Measurements from ENCODE around the gene SMCO4. TPM values are rescaled to one million over a fixed set of nuclear protein-coding genes. Genes with fewer than 3 reads are reported as not detected.
"Not testable (repeated sequence)": the region's sequence is repeated elsewhere in the genome, so short reads cannot be mapped to it uniquely, and the experiment has no call there.

The SMCO4 gene
- total RNA-seq, 1 donor from 2014 or later = 43.4 TPM

DNA sequence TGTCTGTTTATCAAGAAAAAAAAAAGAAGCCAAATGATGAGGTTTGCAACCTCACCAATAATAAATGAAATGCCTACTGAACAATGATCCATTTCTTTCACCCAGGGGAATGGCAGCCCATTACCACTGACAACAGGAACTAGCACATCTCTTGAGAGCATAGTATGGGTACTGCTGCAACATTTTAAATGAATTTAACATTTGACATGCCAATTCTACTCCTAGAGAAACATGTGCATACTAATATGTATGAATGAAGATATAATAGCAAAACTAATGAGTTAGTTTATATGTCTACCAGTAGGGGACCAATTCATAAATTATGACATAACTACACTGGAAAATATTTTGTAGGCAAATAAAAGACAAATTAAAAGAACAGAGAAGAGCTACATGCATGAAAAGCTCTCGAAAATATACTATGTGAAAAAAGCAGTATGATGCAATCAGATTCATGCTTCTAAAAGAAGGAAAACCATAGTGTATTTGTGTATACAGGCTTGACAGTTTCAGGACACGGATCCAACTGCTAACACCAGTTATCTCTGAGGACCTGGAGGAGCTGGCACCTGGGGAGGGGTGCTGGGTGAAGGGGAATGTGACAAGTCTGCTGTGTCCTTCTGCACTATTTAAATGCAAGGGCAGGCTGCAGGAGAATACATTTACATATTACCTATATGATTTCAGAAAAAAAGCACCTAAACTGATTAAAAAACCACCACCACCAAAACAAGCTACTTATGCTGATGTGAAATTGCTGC, 6.9 kb downstream of the SMCO4 start:
- ATAC-seq (ENCODE audit: poor library complexity) (peak; percentile 84), DNase-seq (peak; percentile 70)
- intact Hi-C loops (cut with DNase I) = no loop called here

GRCh38 chr11:93535578-93535977, 7.6 kb downstream of the SMCO4 start:
- ATAC-seq (ENCODE audit: poor library complexity); DNase-seq; intact Hi-C loops (cut with DNase I): not testable (repeated sequence)

DNA sequence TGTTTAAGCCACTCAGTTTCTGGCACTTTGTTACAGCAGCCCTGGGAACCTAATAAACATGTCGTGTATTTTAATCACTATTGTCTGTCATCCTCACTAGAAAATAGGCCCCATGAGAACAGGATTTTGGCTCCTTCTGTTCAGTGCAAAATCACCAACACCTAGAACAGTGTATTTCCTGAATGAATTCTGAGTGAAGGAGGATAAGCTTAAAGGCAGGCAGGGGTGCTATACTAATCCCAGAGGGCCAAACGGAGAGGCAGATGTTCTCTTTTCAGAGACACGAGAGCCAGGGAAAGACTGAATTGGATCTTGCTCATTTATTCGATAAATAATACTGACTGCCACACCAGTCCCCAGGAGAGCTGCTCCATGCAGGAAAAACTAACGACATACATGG, 10.4 kb downstream of the SMCO4 start:
- ATAC-seq (ENCODE audit: poor library complexity) (no peak), DNase-seq (no peak)
- intact Hi-C loops (cut with DNase I) = no loop called here

DNA sequence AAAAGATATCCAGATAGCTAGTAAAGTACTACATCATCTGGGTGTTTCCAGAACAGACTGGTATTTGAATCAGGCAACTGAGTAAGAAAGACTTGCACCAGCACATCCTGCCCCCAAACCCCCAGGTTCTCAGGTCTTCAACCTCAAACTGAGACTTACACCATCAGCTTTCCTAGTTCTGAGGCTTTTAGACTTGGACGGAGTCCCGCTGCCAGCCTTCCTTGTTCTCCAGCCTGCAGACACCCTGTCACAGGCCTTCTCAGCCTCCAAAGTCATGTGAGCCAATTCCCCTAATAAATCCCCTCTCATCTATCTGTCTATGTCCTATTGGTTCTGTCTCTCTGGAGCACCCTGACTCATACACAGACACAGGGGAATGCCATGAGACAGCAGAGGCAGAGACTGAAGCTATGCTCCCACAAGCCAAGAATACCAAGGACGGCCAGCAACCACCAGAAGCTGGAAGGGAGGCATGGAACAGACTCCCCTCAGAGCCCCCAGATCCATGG, 10.9 kb downstream of the SMCO4 start:
- ATAC-seq (ENCODE audit: poor library complexity) (no peak), DNase-seq (no peak)
- intact Hi-C loops (cut with DNase I) = no loop called here

GRCh38 chr11:93530468-93530826, 12.7 kb downstream of the SMCO4 start:
- intact Hi-C loops (cut with DNase I) = no loop called here
- DNase-seq = no peak
- no peak for ATAC-seq (ENCODE audit: poor library complexity)

DNA sequence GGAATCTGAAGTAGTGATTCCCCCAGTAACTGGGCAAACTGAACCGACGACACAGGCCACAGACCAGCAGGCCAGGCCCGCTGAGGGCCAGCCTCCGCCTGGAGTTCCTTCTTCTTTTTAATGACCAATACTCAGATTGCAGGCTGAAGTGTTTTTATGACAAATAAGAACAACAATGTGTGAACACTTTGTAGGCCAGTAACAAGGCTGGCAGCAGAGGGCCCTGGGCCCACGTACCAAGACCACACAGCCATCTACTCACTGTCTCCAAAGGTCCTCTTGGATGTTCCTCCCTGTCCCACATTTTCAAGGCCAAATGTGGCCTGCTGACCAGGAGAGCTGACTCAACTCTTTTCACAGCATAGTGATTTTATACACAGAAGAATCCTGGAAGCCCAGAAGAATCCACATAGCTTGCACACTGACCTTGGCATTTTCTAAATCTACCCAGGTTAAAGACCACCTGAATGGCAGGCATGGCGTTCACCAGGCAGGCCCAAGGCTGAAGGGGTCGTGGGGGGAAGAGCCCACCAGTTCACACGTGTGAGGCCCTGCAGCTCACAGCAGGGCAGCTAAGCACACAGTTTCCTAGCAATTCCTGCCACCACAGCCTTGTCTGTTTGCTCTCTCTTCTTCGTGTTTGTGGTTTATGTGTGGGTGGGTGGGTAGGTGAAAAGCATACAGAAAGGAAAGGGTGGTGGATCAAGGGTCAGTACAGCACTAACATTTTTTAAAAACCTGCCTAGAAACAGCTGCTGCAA, 13.3 kb downstream of the SMCO4 start:
- ATAC-seq (ENCODE audit: poor library complexity) (peak; percentile 19), DNase-seq (peak; percentile 59)
- intact Hi-C loops (cut with DNase I) = no loop called here

DNA sequence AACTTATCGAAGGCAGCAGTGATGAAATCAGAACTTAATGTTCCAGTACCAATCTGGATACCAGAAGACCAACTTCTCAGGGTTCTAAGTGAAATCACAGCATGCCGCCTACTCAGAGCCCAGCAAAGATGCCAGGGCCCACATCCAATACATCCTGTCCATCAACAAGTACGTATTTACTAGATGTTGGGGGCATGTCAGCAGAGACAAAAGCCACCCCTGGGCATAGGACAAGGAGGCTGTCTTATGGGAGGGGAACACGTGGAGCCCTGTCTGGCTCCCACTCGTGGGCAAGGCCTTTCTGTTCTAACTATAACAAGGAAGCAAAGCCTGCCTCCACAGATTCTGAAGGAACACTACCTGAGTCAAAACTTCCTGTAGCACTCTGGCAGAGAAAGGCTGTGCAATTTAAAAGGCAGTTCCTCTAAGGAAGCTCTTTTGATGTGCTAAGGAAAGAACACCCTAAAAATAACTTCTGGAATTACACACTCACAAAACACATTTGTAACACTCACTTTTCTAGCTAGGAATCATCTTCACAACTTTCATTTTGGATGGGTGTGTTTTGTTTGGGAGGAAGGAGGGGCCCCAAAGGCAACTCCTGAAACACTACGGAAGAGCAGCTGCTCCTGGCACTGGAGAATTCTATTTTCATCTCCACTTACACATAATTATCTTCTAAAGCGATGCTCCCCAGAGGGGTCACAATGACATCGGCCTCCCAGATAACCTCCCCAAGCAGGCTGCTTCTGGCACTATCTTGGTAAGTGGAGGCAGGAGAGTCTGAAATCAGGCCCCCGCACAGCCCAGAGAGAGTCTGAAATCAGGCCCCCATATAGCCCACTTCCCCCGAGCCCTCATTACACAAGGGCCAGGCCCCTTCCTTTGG, 14.2 kb downstream of the SMCO4 start:
- intact Hi-C loops (cut with DNase I) = no loop called here

GRCh38 chr11:93528252-93528651, 14.9 kb downstream of the SMCO4 start:
- DNase-seq = peak; percentile 54
- intact Hi-C loops (cut with DNase I) = no loop called here
- peak; percentile 61 for ATAC-seq (ENCODE audit: poor library complexity)

More for the DNA sequence above, 14.2 kb downstream of the SMCO4 start:
- peak; percentile 43 for DNase-seq
- ATAC-seq (ENCODE audit: poor library complexity) = peak; percentile 65

DNA sequence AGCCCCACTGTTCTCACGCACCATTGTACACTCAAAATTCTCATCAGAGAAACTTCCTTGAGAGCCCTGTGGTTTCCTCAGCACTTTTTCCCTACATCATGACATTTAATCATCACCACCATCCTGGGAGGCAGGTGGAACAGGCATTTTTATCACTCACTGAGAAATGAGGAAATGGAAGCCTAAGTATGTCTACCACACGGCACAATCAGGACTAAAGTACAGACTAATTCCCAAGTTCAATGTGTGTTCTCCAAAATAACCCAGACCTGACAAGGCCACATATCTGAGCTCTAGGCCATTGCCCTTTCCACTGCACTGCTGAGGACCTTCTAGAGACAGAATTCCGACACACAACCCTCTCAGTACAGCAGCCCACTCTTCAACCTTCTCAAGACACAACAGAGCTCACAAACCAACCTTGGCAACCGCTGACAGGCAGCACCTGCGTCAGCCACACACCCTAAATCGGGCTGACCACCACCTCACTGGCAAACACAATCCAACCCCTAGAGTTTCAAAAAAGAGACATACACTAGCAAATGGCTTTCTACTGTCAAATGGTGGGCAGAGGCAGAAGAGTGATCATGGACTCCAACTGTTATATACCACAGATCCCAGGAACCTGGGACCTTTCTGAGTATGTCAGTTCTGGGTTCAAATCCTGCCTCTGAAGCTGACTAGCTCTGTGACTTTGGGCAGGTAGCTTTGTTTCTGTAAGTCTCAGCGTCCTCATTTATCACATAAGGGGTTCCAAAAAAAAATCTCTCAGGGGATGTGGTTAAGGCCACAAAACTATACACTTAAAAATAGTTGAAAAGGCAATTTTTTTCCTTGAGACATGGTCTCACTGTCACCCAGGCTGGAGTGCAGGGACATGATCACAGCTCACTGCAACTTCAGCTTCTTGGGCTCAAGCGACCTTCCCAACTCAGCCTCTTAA, 16.3 kb downstream of the SMCO4 start:
- DNase-seq (no peak), ATAC-seq (ENCODE audit: poor library complexity) (no peak)
- intact Hi-C loops (cut with DNase I) = no loop called here

- intact Hi-C loops (cut with DNase I) = no loop called here
- ATAC-seq (ENCODE audit: poor library complexity) = no peak
- DNase-seq = no peak
These were observed 16.9 kb downstream of the SMCO4 start for GRCh38 chr11:93526346-93526633.

DNA sequence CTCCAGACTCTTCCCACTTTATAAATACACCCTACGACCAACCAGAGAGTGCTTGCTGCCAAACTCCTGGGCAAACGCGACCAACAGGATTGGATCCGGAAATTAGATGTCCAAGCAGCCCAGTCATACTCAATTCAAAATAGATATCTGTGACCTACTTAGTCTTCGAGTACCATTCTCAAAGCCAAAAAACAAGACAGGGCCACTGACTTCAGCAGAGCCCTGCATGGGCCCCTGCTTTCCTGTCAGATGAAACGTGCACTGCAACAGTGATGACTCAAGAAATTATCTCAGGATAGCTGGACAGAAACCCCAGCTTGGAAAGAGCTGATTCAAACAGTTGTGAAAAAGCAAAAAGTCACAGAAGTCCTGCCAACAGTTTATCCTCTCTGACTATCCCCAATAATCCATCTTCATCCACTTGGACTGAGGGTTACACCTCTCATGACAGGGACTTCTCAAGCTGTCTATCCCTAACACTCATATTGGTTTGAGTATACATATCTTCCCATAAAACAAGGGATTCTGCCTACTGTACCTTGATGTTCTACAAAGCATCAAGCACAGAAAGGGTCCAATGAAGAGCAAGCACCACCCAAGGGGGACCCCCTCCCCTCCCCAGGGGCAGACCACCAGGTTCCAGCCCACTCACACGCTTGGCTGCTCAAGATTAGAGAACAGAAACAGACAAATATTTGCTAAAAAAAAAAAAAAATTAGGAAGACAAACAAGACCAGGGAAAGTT, 17.4 kb downstream of the SMCO4 start:
- ATAC-seq (ENCODE audit: poor library complexity) = peak; percentile 60
- intact Hi-C loops (cut with DNase I) = no loop called here
- peak; percentile 51 for DNase-seq

DNA sequence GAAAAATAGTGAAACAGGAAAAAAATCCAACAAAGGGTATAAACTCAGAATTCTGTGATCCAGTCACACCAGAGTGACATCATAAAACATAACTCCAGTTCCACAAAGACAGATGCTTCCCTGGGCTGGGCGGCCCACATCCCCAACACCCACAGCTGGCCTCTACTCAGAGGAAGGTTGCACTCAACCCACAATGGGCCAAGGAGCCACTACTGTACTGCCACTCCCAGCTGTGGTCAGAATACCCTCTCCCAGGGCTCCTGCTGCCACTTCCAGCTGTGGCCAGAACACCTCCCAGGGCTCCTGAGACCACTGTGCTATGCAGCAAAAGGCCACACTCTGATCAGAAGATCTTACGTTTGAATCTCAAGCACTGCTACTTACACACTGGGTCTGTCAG, 18.3 kb downstream of the SMCO4 start:
- intact Hi-C loops (cut with DNase I) = no loop called here
- no peak for DNase-seq
- no peak for ATAC-seq (ENCODE audit: poor library complexity)

GRCh38 chr11:93524173-93524536, 19.0 kb downstream of the SMCO4 start:
- ATAC-seq (ENCODE audit: poor library complexity) = no peak
- no peak for DNase-seq
- intact Hi-C loops (cut with DNase I) = no loop called here

- DNase-seq (no peak), ATAC-seq (ENCODE audit: poor library complexity) (no peak)
- intact Hi-C loops (cut with DNase I) = no loop called here
These were observed 22.3 kb downstream of the SMCO4 start for GRCh38 chr11:93520726-93521509.

DNA sequence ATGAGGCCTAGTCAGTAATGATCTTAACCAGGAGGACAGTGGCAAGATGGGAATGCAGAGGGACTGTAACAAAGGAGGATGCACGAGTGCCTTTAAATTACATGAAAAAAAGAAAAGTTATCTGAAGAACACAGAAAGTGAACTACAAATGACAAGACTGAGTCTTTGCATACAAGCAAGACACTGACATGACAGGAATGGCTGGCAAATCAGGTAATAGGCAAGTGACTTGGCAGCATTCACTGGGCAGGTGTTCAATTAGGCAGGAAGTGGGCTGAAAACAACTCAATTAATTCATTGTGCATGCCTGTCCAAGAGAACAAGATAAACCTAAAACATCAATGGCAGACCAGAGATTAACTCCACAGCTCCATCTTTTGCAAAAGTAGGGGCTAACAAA, 24.0 kb downstream of the SMCO4 start:
- intact Hi-C loops (cut with DNase I) = no loop called here
- DNase-seq (no peak), ATAC-seq (ENCODE audit: poor library complexity) (no peak)

- DNase-seq = no peak
- intact Hi-C loops (cut with DNase I) = no loop called here
- ATAC-seq (ENCODE audit: poor library complexity) = no peak
These were observed 25.1 kb downstream of the SMCO4 start for GRCh38 chr11:93518081-93518480.

DNA sequence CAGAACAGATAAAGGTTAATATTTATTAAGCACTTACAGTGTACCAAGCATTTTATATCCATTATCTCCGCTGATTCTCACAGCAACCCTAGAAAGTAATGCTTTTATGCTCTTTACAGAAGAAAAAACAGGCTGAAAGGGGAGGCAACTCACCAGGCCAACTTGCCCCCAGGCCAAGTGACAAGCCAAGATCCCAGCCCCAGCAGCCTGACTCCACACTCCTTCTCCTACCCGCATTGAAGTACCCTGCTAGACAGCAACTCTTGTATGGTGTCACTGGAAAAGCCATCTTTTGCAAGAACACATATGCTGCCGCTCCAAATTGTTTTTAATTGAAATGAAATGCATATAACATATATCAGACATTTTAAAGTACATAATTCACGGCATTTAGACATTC, 25.6 kb downstream of the SMCO4 start:
- DNase-seq = no peak
- no peak for ATAC-seq (ENCODE audit: poor library complexity)
- intact Hi-C loops (cut with DNase I) = no loop called here
